ENCODE results near the gene IER5L.

The IER5L gene

DNA sequence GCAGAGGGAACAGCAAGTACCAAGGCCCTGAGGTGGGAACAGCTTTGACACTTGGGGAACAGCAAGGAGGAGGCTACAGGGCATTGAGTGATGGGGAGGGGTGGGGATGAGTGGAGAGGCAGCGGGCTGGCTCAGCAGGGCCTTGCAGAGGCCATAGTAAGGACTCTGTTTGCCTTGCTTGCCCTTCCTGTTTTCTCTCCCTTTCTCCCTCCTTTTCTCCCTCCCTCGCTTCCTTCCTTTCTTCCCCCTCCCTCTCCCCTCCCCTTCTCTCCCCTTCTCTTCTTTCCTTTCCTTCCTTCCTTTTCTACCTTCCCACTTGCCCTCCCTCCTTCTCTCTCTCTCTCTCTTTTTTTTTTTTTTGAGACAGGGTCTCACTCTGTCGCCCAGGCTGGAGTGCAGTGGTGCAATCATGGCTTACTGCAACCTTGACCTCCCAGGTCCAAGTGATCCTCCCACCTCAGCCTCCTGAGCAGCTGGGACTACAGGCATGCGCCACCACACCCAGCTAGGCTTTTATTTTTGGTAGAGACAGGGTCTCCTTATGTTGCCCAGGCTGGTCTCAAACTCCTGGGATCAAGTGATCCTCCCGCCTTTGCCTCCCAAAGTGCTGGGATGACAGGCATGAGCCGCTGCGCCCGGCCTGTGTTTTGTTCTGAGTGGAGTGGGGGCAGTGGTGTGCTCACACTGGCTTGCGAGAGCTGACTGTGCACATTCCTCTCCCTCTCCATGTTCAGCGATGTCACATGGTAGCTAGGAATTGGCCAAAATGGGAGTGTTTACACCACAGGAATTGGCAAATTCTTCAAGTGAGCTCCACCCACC, 17.1 kb downstream of the IER5L start:
- DNase-seq = no peak

GRCh38 chr9:129156163-129156562, 21.9 kb downstream of the IER5L start:
- no peak for DNase-seq

GRCh38 chr9:129154866-129155477, 23.1 kb downstream of the IER5L start:
- no peak for DNase-seq

GRCh38 chr9:129151469-129151868, 26.6 kb downstream of the IER5L start:
- no peak for DNase-seq

DNA sequence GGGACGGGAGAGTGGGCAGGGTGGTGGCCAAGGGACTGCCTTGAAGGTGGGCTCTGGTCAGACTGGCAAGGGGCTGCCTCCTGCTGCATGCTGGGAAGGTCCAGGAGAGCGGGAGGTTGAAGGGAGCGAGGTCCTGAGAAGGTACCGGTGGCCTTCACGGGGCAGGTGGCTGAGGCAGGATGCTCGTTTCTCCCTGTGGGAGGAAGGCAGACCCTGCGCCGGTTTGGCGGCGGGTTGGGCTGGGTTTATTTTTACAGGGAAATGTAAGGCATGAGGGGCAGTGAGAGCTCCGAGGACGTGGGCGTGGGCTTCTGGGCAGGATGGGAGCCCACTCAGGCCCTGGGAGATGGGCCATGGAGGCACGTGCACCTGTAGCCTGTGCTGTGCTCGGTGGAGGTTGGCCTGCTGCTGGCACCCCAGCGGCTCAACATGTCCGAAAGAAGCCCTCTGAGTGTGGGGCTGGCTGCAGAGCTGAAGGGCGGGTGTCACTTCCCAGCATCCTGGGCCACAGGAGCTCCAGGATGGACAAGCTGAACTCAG, 27.3 kb downstream of the IER5L start:
- no peak for DNase-seq

- no peak for DNase-seq
Measured at GRCh38 chr9:129150122-129150521, 27.9 kb downstream of the IER5L start.

GRCh38 chr9:129149442-129149841, 28.6 kb downstream of the IER5L start:
- no peak for DNase-seq

- no peak for DNase-seq
Measured at GRCh38 chr9:129148463-129149204, 29.4 kb downstream of the IER5L start.

DNA sequence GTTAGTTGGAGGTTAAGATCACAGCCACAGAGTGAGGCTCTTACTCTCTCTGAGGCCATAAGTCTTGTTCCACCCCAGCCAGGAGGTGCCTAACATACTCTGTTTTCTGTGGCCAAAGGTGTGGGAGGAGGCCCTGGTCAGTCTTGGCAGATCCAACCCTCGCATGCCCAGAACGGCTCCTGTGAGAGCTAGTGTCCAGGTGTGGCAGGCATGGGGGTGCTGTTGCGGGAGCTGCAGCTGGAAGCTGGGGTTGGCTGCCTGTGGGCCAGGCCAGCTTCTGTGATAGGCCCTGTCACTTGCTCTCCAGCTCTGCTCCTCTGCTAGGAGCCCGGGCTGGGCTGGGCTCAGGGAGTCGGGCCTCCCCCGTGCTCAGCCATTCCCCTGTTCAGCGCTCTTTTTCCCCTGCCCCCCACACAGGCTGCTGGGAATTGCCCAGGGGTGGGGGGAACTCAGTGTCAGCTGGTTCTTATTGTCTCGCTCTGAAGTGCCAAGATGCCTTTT, 31.6 kb downstream of the IER5L start:
- no peak for DNase-seq

GRCh38 chr9:129145841-129146292, 32.2 kb downstream of the IER5L start:
- DNase-seq = no peak

DNA sequence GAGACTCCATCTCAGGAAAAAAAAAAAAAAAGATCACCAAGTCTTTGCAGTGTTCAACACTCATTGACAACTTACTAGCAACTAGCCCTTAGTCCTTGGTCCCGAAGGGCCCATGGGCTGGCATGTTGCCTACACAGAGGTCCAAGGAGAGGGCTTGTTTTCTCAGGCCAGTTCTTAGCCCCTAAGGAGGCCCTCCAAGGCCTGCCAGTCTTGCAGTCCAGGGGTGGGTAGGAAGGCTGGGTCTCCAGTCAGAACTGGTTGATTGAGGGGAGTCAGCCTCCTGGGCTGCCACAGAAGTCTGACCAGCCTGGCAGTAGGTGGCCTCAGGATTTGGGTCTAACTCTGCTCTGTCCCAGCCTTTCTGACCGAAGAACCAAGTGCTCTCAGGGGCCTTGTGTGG, 32.7 kb downstream of the IER5L start:
- DNase-seq = no peak

- peak; percentile 74 for DNase-seq
Measured at GRCh38 chr9:129143031-129143927, 34.8 kb downstream of the IER5L start.

DNA sequence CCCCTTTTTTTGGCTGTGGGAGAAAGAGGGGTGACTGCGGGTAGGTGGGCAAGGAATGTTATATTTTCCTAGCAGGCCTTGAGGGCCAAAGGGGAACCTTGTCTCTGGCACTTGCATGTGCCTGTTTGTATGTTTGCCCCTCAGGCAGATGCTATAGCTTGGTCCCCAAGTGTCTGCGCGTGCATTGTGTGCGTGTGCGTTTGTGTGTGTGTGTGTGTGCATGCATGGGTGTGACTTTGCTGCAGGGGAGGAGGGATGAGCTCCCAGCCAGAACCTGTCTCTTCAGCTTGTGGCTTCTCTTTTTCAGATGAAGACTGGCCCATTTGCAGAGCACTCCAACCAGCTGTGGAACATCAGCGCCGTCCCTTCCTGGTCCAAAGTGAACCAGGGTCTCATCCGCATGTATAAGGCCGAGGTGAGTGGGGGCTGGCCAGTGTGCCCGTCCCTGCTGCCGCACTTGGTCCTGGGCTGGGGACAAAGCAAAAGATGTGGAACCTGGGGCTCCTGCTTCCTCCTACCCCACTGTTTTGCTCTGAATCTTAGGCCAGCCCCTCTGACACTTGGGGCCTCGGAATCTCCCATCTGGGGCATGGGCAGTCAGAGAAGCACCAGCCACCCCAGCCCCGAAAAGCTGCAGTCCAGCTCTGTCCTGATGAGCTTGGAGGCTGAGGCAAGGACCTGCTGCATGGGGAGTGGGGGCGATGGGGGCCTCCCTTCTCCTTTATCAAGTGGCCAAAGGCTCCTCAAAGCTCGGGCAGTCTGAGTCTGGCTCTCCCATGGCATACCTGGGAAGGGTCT, 35.7 kb downstream of the IER5L start:
- no peak for DNase-seq

- no peak for DNase-seq
Measured at GRCh38 chr9:129141066-129142041, 36.7 kb downstream of the IER5L start.

- no peak for DNase-seq
Measured at GRCh38 chr9:129140397-129141065, 37.5 kb downstream of the IER5L start.

GRCh38 chr9:129139993-129140396, 38.1 kb downstream of the IER5L start:
- peak; percentile 97 for DNase-seq

DNA sequence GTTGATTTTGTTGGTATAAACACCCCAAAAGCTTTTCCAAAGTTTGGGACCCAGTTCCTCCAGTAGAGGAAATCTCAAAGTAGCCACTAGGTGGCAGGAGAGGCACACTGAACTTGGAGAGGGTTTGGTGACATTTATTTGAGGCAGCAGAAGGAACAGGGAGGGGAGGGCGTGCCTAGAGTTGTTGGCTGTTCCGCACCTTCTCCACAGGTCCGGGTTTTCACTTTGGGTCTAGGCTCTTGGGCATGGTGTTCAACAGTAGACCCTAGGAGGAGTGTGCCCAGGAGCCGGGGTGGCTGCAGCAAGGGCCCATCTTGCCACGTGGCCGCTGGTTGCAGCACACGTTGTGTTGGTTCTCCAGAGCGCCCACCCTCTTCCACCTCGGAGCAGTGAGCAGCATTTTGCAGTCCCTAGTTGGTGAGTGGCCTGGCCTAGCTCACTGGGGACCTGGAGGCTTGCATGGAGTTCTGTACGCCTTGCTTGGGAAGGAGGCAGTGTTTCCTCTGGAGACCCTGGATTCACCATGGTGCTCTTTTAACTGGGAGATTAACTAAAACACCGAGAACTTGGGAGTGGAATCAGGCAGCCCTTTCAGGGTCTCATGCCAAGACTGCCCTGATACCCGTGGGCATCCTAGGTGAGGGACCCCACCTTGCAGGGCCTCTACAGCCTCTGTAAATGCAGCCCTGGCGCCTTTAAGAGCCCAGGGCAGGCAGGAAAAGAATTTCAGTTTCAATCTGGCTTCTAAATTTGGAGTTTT, 38.6 kb downstream of the IER5L start:
- peak; percentile 80 for DNase-seq

GRCh38 chr9:129138476-129139232, 39.4 kb downstream of the IER5L start:
- DNase-seq = no peak

All from NCI-H1694 (cell line).